ENCODE results near the gene RFX7.

The RFX7 gene

DNA sequence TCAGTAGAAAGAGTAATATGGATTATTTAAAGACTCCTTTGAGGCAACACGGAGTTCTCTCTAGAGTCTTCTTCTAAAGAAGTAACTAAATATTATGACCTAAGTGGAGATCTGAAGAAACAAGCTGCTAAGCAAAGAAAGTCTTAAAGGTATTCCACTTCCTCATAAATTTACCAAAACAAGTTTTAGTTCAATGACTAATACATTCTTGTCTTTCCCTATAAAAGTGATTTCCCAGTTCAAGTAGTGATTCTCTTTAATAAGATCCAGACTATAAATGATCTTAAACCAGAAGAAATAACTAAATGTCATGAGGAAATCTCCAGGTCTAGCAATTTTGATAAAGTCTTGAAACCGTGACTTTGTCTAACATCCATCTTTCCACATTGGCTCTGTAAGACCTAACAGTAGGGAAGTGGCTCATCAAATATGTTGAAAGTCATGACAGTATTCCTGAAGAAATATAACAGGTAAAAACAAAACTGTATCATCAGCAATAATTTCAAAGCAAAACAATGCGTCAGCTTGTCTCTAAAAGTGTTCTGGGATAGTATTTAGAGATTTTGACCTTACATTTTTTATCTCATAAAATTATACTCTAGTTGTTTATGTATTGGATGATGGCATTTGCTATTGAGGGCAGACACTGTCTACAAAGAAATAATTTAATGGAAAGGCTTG is 198.5 kb downstream of the RFX7 start:
- no peak for DNase-seq (ENCODE audit: low read depth in 2 of 2)

DNA sequence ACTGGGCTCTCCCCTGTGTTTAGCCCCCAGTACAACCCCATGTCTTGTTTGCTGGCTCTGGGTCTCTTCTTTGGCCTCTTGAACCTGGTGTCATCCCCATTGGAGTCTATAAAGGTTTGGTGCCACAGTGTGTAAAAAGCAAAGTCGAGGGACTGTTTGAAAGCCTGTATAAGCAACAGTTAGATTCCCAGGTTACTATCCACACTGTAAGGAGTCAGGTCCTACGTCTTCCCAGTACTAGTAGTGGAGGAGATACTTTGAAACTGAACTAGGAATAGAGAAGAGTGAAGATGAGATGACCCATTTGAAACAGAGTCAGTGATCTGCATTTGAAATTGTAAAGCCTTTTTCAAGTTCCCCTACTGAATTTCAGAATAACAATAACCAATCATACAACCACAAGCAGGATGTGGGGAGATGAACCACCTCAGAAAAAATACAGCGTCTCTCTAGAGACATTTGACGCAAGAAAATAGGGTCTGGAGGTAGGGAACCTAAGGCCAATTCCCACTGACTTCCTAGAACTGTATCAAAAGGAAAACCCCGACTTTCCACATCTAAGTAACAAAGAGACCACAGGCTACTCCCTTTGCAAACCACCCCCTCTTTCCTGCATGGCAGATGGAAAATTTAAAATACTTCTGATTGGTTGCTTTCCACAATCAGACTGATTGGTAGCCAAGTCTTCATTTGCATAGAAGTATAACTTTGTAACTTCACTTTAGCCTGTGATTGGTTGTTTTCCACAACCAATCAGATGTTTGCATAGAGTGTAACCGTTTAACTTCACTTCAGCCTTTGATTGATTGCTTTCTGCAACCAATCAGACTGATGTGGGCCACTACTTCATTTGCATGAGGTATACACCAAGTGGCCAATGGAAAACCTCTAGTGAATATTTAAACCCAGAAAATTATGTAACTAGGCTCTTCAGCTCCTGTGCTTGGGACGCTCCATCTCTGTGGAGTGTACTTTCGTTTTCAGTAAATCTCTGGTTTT is 200.4 kb downstream of the RFX7 start:
- peak in 1 of 2 donors; percentile 20 for DNase-seq (ENCODE audit: low read depth in 2 of 2)

- DNase-seq (ENCODE audit: low read depth in 2 of 2), result no peak
Measured at GRCh38 chr15:56042498-56042897, 201.2 kb downstream of the RFX7 start.

DNA sequence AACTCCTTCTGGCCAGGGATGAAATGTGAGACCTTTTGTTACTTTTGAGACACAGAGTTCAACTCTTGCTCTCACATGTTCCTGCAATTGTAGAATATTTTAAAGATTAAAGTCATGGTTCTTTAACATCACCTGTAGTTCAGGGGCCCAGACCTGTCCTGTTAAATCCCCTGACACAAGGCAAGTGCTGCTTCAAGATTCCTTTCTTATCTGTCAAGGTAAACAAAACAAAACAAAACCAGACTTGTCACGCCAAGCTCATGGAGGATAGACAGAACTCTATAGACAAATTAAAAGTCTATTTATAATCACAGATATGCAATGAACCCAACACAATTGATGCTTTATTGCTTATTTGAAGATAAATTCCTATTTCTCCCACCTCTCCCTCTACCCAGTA is 201.6 kb downstream of the RFX7 start:
- DNase-seq (ENCODE audit: low read depth in 2 of 2), result no peak

DNA sequence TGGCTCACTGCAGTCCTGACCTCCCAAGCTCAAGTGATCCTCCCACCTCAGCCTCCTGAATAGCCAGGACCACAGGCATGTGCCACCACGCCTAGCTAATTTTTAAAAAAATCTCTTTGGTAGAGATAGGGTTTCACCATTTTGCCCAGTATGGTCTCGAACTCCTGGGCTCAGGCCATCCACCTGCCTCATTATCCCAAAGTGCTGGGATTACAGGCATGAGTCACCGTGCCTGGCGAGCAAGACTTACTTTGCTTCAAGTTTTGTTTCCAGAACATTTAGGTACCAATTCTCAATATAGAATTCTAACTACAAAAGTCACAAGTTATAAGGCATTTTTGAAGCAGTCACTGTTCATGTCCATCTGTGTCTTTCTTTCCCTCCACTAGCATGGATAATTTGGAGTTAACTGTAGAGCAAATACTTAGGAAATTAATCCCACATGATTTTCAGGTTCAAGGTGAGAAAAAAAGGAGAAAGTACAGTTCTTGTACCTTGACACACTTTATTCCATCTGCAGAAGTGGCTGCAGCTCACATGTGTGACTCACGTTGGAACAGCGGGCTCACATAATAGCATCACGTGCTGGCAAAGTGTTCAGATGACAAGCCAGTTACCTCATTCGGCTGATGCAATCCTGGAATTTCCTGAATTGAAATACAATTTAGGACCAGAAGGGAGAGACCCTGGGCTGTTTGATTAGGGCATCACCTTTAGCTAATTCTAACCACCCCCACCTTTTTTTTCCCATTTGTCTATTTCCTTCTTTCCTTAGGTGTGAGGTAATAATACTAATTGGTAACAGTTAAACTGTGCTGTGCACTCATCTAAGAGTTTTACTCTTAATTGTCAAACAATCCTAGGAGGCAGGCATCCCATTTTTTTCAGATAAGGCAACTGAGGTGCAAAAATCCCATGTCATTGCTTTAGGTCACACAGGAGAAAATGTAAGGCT is 203.3 kb downstream of the RFX7 start:
- DNase-seq (ENCODE audit: low read depth in 2 of 2), result no peak

GRCh38 chr15:56038707-56039106 is 205.0 kb downstream of the RFX7 start:
- DNase-seq (ENCODE audit: low read depth in 2 of 2), result no peak

GRCh38 chr15:56038015-56038414 is 205.7 kb downstream of the RFX7 start:
- peak in 1 of 2 donors; percentile 6 for DNase-seq (ENCODE audit: low read depth in 2 of 2)
